ENCODE data around the gene NGLY1. TPM values are rescaled to one million over a fixed set of nuclear protein-coding genes. Genes with fewer than 3 reads are reported as not detected.

NGLY1 gene
- polyA plus RNA-seq, 1 experiment = 13.9 TPM

DNA sequence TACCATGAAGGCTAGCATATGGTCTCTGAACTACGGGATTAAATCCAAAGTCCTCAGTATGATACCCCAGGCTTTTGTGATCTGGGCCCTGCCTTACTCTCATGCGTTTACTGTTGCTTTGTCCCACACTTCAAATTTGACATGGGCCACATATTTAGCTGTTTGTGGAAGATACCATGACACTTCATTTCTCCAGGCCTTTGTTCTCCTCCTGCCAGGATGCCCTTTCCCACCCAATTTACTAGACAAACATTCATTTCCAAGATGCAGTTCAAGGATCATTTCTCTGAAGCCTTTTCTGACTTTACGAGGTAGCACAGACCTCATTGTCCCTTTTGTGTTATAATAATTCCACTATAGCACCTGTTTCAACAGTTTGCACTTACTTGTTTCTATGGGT, 4.4 kb upstream of the NGLY1 start:
- H3K27me3 ChIP-seq (ENCODE audit: control insufficient read depth, insufficient read depth, low read length) = no peaks in the 10 kb centered on the region
- no peak overlapping the region for H3K27ac ChIP-seq (ENCODE audit: low read depth, low read length)
- POLR2A ChIA-PET = no interaction called here
- H3K9me3 ChIP-seq (ENCODE audit: control insufficient read depth, insufficient read depth, low read length) = peaks cover 3% of the 10 kb centered on the region; the same call in 1 of the 2 replicates
- CTCF ChIA-PET = no interaction called here
- H3K4me3 ChIP-seq (ENCODE audit: low read depth, low read length) = no peak overlapping the region
- DNase-seq (ENCODE audit: low read depth, low spot score) = no peak
- TF ChIP-seq, protein P1, sequence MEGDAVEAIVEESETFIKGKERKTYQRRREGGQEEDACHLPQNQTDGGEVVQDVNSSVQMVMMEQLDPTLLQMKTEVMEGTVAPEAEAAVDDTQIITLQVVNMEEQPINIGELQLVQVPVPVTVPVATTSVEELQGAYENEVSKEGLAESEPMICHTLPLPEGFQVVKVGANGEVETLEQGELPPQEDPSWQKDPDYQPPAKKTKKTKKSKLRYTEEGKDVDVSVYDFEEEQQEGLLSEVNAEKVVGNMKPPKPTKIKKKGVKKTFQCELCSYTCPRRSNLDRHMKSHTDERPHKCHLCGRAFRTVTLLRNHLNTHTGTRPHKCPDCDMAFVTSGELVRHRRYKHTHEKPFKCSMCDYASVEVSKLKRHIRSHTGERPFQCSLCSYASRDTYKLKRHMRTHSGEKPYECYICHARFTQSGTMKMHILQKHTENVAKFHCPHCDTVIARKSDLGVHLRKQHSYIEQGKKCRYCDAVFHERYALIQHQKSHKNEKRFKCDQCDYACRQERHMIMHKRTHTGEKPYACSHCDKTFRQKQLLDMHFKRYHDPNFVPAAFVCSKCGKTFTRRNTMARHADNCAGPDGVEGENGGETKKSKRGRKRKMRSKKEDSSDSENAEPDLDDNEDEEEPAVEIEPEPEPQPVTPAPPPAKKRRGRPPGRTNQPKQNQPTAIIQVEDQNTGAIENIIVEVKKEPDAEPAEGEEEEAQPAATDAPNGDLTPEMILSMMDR (IDR thresholded peaks at IDR 0.05; ENCODE audit: low read depth, low read length) = no peak

DNA sequence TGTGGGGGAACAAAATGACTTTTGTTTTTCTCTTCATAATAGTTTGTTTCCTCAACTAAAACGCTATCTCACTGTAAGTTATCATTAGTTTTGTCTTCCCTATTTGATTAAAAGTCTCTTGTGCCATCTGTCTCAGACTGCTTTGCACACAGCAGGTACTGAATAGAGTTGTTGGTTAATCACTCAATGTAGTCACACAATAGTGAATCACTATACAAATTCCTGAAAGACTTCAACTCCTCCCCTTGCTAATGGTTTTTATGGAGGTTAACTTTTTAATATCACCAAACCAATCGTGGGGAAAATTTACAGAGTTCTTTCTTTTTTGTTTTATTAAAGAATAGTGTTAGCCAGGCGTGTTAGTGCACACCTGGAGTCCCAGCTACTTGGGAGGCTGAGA, 2.6 kb upstream of the NGLY1 start:
- TF ChIP-seq, protein P1 (IDR thresholded peaks at IDR 0.05; ENCODE audit: low read depth, low read length) = no peak
- no peak overlapping the region for H3K4me3 ChIP-seq (ENCODE audit: low read depth, low read length)
- H3K27ac ChIP-seq (ENCODE audit: low read depth, low read length) = no peak overlapping the region
- H3K27me3 ChIP-seq (ENCODE audit: control insufficient read depth, insufficient read depth, low read length) = no peaks in the 10 kb centered on the region
- peaks cover 3% of the 10 kb centered on the region; the same call in 1 of the 2 replicates for H3K9me3 ChIP-seq (ENCODE audit: control insufficient read depth, insufficient read depth, low read length)
- CTCF ChIA-PET = no interaction called here
- POLR2A ChIA-PET = interaction anchor here (0.7 kb wide), 1 partner anchor 146 kb away, joined by 4 read pairs; no protein-coding TSS in a partner anchor
- no peak for DNase-seq (ENCODE audit: low read depth, low spot score)

DNA sequence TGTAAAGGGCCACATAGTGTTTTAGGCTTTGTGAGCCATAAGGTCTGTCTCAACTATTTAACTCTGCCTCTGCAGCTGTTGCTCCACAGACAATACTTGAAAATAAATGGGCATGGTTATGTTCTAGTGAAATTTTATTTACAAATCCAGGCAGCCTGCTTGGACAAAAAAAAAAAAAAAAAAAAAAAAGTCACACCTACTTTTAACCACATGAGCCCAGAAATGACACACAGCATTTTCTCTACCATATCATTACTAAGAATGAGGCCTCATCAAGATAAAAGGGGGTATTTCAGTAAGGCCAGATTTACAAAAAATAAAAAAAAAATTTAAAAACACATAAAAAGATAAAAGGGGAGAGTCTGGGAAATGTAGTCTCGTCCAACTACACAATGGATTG, 1.7 kb upstream of the NGLY1 start:
- ChIA-PET POLR2A (no interaction called here), CTCF (interaction anchor here (0.7 kb wide), 1 partner anchor 63 kb away, joined by 4 read pairs; no protein-coding TSS in a partner anchor)
- no peak for DNase-seq (ENCODE audit: low read depth, low spot score)
- H3K9me3 ChIP-seq (ENCODE audit: control insufficient read depth, insufficient read depth, low read length) = peaks cover 3% of the 10 kb centered on the region; the same call in 1 of the 2 replicates
- H3K4me3 ChIP-seq (ENCODE audit: low read depth, low read length) = no peak overlapping the region
- TF ChIP-seq, protein P1 (IDR thresholded peaks at IDR 0.05; ENCODE audit: low read depth, low read length) = no peak
- no peaks in the 10 kb centered on the region for H3K27me3 ChIP-seq (ENCODE audit: control insufficient read depth, insufficient read depth, low read length)
- no peak overlapping the region for H3K27ac ChIP-seq (ENCODE audit: low read depth, low read length)

DNA sequence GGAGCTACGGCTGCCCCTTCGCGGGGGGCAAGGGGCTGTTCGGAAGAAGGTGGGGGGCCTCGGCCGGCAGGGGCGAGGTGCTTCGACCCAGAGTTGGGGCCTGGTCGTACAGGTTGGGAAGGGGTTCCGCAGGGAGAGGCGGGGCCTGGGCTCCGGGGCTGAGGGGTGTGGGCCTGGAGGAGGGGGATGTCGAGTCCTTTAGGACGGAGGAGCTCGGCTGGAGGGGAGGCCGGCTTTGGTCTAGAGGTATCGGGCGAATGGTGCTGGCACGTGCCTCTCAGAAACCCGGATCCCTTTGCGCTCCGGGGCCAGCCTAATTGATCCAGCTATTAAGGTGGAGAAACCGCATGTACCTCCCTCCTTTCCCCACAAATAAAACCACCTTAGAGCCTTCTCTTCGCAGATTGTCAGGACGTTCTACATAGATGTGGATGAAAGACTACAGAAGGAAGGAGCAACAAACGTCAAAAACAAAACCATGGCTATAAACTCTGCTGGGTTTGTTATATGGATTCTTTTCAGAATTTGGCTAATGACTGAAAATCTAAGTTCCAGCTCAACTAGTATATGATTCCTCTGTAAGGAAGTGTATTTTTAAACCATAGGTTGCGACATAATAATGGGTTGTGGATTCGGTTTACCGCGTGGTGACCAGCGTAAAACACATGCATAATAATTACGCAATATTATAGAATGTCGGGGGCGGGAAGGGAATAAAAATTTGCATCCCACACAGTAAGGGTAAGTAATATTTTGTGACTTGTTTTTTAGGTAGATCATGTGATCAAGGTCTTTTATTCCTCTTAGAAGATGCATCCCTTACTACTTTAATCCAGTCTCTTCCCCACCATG, 644 bp upstream of the NGLY1 start:
- Histone ChIP-seq H3K4me3 (ENCODE audit: low read depth, low read length) (peak overlapping the region; percentile 75), H3K9me3 (ENCODE audit: control insufficient read depth, insufficient read depth, low read length) (peaks cover 3% of the 10 kb centered on the region; the same call in 1 of the 2 replicates), H3K27ac (ENCODE audit: low read depth, low read length) (peak overlapping the region; percentile 47), H3K27me3 (ENCODE audit: control insufficient read depth, insufficient read depth, low read length) (no peaks in the 10 kb centered on the region)
- POLR2A ChIA-PET = interaction anchor here (0.8 to 1.7 kb wide), 4 partner anchors 37 to 120 kb away, joined by 4 to 11 read pairs (median 8); no protein-coding TSS in a partner anchor
- DNase-seq (ENCODE audit: low read depth, low spot score) = no peak
- CTCF ChIA-PET = interaction anchor here (0.6 to 1.5 kb wide), 8 partner anchors 10 to 190 kb away, joined by 3 to 8 read pairs (median 3); no protein-coding TSS in a partner anchor
- TF ChIP-seq, protein P1 (IDR thresholded peaks at IDR 0.05; ENCODE audit: low read depth, low read length) = no peak

DNA sequence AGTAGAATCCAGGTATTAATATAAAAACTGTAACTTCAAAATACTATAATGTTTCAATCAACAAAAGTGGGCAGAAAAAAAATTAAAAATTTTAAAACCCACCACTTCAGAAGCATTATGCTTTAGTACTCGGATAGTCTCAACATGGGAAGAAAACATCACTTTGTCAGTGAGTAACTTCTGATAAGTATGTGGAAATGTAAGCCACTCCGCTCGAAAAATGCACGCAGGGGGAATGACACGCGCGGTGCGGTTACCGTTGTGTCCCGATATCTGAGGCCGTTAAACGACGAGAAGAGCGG, 656 bp downstream of the NGLY1 start:
- no peak for DNase-seq (ENCODE audit: low read depth, low spot score)
- peak overlapping the region; percentile 55 for H3K27ac ChIP-seq (ENCODE audit: low read depth, low read length)
- ChIA-PET CTCF (interaction anchor here (0.6 to 1.5 kb wide), 3 partner anchors 11 to 134 kb away, joined by 3 to 8 read pairs (median 4); no protein-coding TSS in a partner anchor), POLR2A (interaction anchor here (0.9 to 1.7 kb wide), 4 partner anchors 38 to 121 kb away, joined by 3 to 11 read pairs (median 8); no protein-coding TSS in a partner anchor)
- no peaks in the 10 kb centered on the region for H3K27me3 ChIP-seq (ENCODE audit: control insufficient read depth, insufficient read depth, low read length)
- TF ChIP-seq, protein P1 (IDR thresholded peaks at IDR 0.05; ENCODE audit: low read depth, low read length) = no peak
- H3K4me3 ChIP-seq (ENCODE audit: low read depth, low read length) = peak overlapping the region; percentile 84
- H3K9me3 ChIP-seq (ENCODE audit: control insufficient read depth, insufficient read depth, low read length) = peaks cover 3% of the 10 kb centered on the region; the same call in 1 of the 2 replicates
